Epithelial cell of esophagus (primary cell): ENCODE measurements around the gene FAM163A.

Experiments used
- DNase-seq: peaks from one replicate; pipeline ENCODE4 v3.0.0; 2010; ENCODE audit warnings: low read depth
- H3K4me3 ChIP-seq: 2 replicates; pipeline ENCODE4 v1.5.1; 2011; ENCODE audit warnings: mild to moderate bottlenecking, low read length, control low read depth
- TF ChIP-seq, protein P1 (sequence below): IDR thresholded peaks from 2 replicates; pipeline ENCODE4 v1.5.1; 2011; ENCODE audit warnings: low read depth, mild to moderate bottlenecking, low read length, control low read depth, inconsistent platforms; ENCODE audit not compliant: insufficient read depth; ENCODE audit errors: missing control alignments

Gene FAM163A

DNA sequence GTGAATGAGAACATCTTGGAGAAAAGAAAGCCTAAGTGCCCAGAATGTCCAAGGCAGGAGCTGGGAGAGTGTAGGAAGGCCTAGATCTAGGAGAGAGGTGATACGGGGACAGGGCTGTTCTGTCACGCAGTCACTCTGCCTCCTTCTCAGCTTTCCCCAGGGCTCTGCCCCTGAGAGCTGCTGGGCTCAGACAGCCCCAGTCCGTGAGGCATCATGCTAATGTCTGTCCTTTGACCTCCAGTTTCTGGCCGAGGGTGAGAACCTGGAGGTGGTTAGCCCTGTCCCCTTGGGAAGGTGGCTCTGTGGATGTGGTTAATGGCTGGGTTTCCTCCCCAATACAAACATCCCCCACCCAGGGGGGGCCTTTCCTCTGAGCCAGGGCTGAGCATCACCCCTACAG lies 63.2 kb downstream of the FAM163A start:
- no peak for DNase-seq
- TF ChIP-seq, protein P1, sequence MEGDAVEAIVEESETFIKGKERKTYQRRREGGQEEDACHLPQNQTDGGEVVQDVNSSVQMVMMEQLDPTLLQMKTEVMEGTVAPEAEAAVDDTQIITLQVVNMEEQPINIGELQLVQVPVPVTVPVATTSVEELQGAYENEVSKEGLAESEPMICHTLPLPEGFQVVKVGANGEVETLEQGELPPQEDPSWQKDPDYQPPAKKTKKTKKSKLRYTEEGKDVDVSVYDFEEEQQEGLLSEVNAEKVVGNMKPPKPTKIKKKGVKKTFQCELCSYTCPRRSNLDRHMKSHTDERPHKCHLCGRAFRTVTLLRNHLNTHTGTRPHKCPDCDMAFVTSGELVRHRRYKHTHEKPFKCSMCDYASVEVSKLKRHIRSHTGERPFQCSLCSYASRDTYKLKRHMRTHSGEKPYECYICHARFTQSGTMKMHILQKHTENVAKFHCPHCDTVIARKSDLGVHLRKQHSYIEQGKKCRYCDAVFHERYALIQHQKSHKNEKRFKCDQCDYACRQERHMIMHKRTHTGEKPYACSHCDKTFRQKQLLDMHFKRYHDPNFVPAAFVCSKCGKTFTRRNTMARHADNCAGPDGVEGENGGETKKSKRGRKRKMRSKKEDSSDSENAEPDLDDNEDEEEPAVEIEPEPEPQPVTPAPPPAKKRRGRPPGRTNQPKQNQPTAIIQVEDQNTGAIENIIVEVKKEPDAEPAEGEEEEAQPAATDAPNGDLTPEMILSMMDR = no peak
- H3K4me3 ChIP-seq = no peak overlapping the region

DNA sequence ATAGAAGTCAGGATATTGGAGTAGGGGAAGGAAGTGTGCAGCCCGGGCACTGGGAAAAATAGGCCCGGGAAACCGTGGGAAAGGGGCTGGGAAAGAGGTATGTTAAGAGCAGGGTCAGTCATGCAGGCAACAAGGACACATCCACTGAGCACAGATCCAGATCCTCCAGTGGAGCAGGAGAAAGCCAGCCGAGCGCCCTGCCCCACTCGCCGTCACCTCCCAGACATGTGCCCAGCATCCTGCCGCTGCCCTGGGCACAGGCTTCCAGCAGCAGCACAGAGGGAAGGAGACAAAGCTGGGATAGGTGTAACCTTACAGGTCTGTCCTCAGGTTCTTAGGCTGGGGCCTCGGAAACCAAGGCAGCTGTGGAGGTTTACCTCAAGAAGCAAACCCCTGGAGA lies 64.2 kb downstream of the FAM163A start:
- DNase-seq = no peak
- TF ChIP-seq, protein P1 = no peak
- H3K4me3 ChIP-seq = no peak overlapping the region

DNA sequence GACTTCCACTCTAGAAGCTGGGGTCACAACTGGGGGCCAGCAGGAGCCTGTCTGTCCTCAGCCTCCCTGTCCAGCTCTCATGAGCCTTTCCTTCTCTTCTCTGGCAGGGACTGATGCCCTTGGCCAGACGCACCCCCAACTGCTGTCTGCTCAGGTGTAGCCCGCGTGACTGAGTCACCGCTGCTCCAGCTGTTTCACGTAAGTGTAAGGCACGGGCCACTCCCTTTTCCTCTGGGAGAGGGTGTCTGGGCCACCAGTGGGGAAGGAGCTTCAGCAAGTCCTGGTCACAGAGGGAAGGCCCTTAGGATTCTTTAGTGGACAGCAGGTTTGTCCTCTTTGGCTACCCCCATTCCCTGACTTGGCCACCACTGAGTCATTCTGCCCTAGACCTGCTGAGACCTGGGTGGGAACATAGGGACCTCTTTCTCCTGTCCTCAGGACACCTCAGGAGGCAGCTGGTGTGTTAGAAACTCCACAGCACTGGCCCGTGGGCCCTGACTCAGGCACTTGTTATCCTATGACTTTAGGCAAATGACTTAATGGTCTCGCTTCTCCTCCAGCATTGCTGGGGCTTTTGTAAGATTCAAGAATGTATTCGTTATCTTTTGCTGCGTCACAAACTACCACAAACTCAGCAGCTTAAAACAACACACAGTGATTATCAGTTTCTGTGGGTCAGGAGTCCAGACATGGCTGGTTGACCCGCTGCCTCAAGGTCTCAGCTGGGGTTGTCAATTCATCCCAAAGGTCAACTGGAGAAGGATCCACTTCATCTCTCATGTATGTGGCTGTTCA lies 64.8 kb downstream of the FAM163A start:
- DNase-seq = peak; percentile 37
- no peak overlapping the region for H3K4me3 ChIP-seq
- TF ChIP-seq, protein P1 = no peak

DNA sequence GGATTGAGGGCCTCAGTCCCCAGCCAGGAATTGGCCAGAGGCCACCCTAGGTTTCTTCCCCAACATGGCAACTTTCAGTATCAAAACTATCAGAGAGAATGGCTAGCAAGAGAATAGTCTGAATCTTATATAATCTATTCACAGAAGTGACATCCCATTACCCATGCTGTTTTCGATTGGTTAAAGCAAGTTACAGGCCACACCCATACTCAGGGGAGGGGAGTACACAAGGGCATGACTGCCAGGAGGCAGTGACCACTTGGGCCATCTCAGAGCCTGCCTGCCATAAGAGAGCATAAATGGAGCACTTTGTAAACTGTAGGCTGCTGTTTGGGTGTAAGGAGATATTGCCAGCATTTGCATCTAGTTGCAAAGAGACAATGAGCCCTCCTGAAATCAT lies 65.4 kb downstream of the FAM163A start:
- TF ChIP-seq, protein P1 = no peak
- no peak for DNase-seq
- H3K4me3 ChIP-seq = no peak overlapping the region

DNA sequence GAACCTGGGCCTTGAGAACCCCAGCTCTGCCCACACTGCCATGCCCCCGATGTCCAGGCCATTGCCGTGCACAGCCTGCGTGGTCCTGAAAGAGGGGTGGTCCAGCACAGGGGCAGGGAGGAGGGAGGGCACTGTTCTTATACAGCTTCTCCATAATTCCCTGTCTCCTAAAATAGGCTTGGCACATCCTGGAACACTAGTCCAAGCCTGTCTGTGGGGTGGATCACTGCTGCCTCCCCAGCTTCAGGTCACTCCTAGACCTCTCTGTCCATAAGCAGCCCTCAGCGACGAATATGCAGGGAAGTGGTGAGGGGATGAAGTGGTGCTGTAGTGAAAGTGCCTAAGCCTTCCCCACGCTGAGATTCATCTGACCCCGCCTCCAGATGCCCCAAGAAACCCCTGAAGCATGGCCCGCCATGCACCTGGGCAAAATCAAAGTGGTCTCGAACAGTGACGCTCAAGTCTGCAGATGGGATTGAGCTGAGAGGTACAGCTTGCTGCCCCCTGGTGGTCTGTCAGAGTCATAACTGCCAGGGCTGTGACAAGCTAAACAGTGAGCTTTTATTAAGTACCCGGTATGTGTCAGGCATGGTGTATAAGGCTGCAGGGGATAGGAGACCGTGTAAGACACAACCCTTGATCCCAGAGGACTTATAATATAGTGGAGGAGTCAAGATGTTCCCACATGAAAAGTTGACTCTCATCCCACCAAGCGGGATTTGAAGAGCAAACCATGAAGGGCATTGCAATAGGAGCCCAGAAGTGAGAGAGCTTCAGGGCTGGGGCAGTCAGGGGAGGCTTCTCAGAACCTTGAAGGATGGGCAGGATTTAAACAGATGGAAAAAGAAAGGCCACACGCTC lies 66.6 kb downstream of the FAM163A start:
- DNase-seq = peak; percentile 78
- TF ChIP-seq, protein P1 = peak; percentile 95
- no peak overlapping the region for H3K4me3 ChIP-seq

DNA sequence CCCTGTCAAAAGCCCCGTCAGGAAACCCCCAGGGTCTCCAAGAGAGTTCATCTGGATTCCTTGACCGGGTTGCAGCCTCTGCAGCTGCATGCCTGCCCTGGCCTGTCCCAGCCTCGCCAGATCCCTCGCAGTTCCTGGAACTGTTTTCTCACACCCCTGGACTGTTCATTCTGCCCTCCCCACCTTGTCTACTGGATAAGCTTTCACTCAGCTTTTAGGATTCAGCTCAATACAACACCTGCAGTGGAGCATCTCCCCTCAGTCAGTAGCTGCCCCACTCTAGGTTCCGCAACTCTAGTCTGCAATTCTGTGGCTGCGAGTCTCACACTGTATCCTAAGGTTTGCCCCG lies 67.2 kb downstream of the FAM163A start:
- TF ChIP-seq, protein P1 = no peak
- peak; percentile 23 for DNase-seq
- no peak overlapping the region for H3K4me3 ChIP-seq
